ENCODE measurements around the gene TNS4.

TNS4 gene

DNA sequence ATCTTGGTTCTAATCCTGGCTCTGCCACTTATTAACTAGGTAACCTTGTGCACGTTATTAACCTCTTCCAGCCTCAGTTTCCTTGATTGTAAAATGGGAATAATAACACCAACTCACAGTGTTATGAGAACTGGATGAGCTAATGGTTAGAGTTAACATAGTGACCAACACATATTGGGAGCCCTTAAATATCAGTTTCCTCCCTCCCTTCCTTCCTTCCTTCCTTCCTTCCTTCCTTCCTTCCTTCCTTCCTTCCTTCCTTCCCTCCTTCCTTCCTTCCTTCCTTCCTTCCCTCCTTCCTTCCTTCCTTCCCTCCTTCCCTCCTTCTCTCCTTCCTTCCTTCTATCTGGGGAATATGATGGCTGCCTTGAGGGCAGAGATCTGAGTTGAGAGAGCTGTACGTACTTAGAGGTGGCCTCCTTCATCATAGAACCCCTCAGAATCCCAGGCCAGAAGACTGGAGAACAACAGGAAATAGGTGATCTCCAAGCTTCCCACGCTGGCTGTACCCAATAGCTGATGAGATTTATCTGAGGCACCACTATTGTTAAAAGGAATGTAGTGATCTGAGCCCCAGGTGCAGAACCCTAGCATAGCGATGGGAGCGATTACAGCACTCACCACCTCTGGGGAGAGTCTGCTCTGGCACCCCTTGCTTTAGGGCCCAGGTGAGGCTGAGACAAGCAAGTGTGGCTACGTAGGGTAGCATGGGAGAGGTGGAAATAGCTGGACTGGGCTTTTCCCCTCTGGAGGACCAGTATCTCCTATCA is 37.7 kb upstream of the TNS4 start:
- no peak overlapping the region for H3K27ac ChIP-seq
- no peak for TF ChIP-seq ZFX (IDR thresholded peaks at IDR 0.05; ENCODE audit: borderline replicate concordance)
- TF ChIP-seq, protein P1, sequence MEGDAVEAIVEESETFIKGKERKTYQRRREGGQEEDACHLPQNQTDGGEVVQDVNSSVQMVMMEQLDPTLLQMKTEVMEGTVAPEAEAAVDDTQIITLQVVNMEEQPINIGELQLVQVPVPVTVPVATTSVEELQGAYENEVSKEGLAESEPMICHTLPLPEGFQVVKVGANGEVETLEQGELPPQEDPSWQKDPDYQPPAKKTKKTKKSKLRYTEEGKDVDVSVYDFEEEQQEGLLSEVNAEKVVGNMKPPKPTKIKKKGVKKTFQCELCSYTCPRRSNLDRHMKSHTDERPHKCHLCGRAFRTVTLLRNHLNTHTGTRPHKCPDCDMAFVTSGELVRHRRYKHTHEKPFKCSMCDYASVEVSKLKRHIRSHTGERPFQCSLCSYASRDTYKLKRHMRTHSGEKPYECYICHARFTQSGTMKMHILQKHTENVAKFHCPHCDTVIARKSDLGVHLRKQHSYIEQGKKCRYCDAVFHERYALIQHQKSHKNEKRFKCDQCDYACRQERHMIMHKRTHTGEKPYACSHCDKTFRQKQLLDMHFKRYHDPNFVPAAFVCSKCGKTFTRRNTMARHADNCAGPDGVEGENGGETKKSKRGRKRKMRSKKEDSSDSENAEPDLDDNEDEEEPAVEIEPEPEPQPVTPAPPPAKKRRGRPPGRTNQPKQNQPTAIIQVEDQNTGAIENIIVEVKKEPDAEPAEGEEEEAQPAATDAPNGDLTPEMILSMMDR (IDR thresholded peaks at IDR 0.05): no peak

DNA sequence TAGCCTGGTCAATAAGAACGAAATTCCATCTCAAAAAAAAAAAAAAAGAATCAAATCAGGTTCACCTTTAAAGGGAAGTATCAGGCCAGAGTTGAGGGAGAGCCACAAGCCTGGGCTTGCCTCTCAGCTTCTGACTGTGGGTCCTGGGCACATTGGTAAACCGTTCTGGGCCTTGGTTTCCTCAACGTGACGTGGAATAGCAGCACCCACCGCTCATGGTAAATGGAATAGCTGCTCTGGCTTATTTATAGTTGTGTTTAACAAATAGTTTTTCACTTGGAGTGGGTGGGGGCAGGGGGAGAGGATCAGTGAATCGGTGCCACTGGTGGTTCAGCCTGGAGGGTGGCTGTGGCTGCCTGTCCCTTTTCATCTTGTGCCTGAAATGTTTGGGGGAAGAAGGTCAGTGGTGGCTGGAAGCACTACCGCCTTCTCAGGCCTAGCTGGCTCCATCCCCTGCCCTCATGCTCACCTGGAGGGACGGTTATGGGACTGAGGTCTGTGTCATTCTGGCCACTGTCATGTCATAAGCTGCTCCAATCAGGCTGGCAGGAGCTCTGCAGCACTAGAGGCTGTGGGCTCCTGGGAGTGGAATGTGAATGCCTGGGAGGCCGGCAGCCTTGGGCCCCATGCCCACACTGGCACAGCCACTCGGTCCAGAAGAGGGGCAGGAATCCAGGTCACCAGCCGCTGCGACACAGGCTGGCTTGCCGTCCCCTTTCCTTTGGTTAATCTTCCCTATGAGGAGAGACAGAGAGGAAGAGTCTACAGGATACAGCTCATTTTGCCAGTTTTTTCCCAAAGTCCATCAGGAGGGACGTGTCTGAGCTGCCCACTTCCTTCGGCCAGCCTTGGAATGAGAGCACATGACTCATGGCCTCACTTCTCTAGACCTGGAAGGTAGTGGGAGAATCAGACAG is 36.9 kb upstream of the TNS4 start:
- no peak overlapping the region for H3K27ac ChIP-seq
- TF ChIP-seq, protein P1 (IDR thresholded peaks at IDR 0.05): no peak
- no peak for TF ChIP-seq ZFX (IDR thresholded peaks at IDR 0.05; ENCODE audit: borderline replicate concordance)

DNA sequence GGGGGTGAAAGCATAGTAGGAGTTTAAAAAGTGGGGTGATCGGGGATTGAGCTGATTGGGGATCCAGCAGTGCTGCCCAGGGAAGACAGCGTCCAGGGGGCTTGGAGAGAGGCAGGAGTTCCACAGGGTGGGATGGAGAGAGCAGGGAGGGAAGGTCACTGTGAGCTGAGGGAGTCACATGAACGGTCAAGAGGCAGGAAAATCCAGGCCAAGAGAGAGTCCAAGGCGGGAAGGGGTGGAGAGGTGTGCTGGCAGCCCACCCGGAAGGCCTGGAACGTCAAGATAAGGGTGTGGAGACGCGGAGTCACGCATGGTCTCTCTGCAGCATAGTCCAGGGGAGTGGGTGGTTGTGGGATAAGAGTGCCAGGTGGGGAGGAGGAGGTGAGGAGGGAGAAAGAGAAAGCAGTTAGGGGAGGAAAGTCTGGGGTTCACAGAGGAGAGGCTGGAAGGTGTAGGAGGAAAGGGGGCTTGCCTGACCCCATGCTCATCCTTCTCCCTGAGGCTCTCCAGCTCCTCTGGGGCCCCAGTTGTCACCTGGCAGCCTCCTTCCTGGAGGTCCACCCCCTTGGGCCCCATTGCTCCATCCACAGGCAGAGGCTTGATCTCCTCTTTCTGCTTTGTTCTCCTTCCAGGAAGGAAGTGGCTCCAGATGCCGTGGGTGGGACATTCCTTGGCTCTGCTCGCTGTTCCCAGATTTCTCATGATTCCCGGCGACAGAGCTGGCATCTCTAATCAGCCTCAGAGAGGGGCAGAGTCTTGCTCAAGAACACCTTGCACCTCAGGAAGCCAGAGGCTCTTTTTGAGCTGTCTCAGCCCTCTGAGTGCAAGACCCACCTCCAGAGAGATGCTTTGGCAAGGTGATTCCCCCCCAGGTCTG is 35.1 kb upstream of the TNS4 start:
- H3K27ac ChIP-seq: no peak overlapping the region
- TF ChIP-seq, protein P1 (IDR thresholded peaks at IDR 0.05): no peak
- TF ChIP-seq ZFX (IDR thresholded peaks at IDR 0.05; ENCODE audit: borderline replicate concordance): no peak

DNA sequence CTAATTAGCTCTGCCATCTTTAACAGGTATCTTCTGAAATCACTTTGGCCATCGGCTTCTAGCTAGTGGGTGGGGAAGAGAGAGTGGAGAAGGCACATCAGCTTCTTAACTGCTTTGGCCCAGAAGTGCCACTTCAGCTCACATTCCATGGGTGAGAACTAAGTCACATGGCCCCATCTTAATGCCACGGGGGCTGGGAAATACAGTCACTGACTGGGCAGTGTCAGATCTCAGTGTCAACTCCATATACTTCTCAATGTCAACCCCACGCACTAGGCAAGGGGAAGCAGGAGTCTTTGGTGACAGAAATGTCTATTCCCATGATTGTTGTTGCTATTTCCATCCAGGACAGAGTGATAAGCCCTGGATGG is 34.5 kb upstream of the TNS4 start:
- no peak overlapping the region for H3K27ac ChIP-seq
- no peak for TF ChIP-seq ZFX (IDR thresholded peaks at IDR 0.05; ENCODE audit: borderline replicate concordance)
- TF ChIP-seq, protein P1 (IDR thresholded peaks at IDR 0.05): no peak

DNA sequence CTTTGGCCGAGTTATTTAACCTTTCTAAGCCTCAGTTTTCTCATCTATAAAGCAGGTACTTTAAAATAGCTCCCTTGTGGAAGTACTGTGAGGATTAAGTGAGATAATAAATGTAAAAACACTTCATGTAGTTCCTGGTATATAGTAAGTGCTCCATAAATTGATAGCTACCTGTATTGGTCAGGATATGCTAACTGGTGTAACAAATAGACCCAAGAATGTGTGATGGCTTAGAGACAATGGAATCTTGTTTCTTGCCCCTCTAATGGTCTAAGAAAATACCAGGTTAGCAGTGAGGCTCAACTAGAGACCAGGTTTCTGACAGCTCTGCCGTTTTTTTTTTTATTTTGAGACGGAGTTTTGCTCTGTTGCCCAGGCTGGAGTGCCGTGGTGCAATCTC is 34.0 kb upstream of the TNS4 start:
- TF ChIP-seq ZFX (IDR thresholded peaks at IDR 0.05; ENCODE audit: borderline replicate concordance): no peak
- TF ChIP-seq, protein P1 (IDR thresholded peaks at IDR 0.05): no peak
- H3K27ac ChIP-seq: no peak overlapping the region

DNA sequence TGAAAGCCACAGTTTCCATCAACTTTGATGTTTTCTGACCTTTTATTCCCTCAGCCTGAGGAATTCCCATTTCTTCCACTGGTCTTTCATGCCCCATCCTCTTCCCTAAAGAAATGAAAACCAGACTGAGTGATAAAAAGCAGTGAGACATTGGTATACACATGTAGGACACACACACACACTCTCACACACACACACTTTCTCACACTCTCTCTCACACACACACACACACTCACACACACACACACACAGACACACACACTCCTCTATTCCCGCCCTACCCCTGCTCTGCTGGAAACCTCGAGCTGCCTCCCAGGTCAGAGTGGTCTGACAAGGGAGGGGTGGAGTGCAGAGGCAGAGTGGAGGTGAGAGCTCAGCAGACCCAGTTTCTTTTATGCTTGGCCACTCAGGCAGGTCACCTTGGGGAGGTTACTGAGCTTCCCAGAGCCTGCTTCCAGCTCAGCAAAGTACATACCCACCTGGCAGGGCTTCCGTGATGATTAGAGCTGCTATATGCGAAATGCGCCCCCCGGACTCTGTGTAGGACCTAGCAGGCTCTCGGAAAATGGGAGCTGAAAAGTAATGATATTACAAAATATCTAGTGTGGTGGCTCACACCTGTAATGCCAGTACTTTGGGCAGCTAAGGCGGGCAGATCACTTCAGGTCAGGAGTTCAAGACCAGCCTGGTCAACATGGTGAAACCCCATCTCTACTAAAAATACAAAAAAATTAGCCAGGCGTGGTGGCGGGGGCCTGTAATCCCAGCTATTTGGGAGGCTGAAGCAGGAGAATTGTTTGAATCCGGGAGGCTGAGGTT is 33.2 kb upstream of the TNS4 start:
- no peak for TF ChIP-seq ZFX (IDR thresholded peaks at IDR 0.05; ENCODE audit: borderline replicate concordance)
- TF ChIP-seq, protein P1 (IDR thresholded peaks at IDR 0.05): no peak
- no peak overlapping the region for H3K27ac ChIP-seq

Measured in 22Rv1 (cell line).